Natural killer cell treated with Interleukin-12 subunit alpha and Interleukin-12 subunit beta and Interleukin-15 and Interleukin-18, amount 100 ng/mL, for 72 hours (primary cell): Measurements from ENCODE around the gene HCLS1. TPM values are rescaled to one million over a fixed set of nuclear protein-coding genes. Genes with fewer than 3 reads are reported as not detected.
"Not testable (repeated sequence)": the region's sequence is repeated elsewhere in the genome, so short reads cannot be mapped to it uniquely, and the experiment has no call there.

Source experiments
- ATAC-seq, 2 donors: fragments of 150-1000 bp; cut with Tn5 transposase in 1 of 2; sonication (Bioruptor Pico), chemical (Tn5 transposase) in 1 of 2; 2 replicates each; pipeline ENCODE4 v1.10.0; 2021
- DNase-seq: peaks from one replicate; pipeline ENCODE4 v3.0.0; 2022; ENCODE audit warnings: low spot score
- H3K27ac Mint-ChIP-seq, 2 donors: 1 replicate in 1 of 2; 2 replicates in 1 of 2; pipeline ENCODE4 v1.8.0; 2022; ENCODE audit warnings: mixed read lengths in 2 of 2, mild to moderate bottlenecking in 1 of 2, moderate library complexity in 1 of 2
- H3K27me3 Mint-ChIP-seq, 2 donors: 1 replicate in 1 of 2; 2 replicates in 1 of 2; pipeline ENCODE4 v1.8.0; 2022; ENCODE audit warnings: mixed read lengths in 2 of 2
- H3K36me3 Mint-ChIP-seq: one replicate; pipeline ENCODE4 v1.8.0; 2022; ENCODE audit warnings: mixed read lengths
- H3K4me1 Mint-ChIP-seq, 2 donors: 1 replicate in 1 of 2; 2 replicates in 1 of 2; pipeline ENCODE4 v1.8.0; 2022; ENCODE audit warnings: low read depth in 2 of 2, mixed read lengths in 2 of 2, mild to moderate bottlenecking in 1 of 2
- H3K4me3 Mint-ChIP-seq: one replicate; pipeline ENCODE4 v1.8.0; 2022; ENCODE audit warnings: mixed read lengths
- H3K9me3 Mint-ChIP-seq: 2 replicates; pipeline ENCODE4 v1.8.0; 2022; ENCODE audit warnings: mixed read lengths
- total RNA-seq, 2 donors: library from RNA; stranded (reverse); gene quantifications; one replicate each; pipeline ENCODE4 v1.2.3, GENCODE V29; 2022

The HCLS1 gene
- total RNA-seq, 2 donors from 2014 or later: 252 to 297 TPM

DNA sequence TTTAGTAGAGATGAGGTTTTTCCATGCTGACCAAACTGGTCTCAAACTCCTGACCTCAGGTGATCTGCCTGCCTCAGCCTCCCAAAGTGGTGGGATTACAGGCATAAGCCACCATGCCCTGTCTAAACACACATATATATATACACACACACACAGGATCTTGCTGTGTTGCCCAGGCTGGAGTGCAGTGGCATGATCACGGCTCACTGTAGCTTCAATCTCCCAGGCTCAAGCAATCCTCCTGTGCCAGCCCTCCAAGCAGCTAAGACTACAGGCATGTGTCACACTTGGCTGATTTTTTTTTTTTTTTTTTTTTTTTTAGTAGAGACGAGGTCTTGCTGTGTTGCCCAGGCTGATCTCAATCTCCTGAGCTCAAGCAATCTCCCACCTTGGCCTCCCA is 60.8 kb downstream of the HCLS1 start:
- not testable (repeated sequence) for H3K36me3 Mint-ChIP-seq, H3K9me3 Mint-ChIP-seq, H3K4me1 Mint-ChIP-seq, ATAC-seq, H3K27me3 Mint-ChIP-seq, H3K4me3 Mint-ChIP-seq, H3K27ac Mint-ChIP-seq, DNase-seq

- Mint-ChIP-seq H3K36me3 (no peaks in the 10 kb centered on the region), H3K27me3 (peaks cover 7 to 8% of the 10 kb centered on the region in 2 donors), H3K4me1 (no peaks in the 10 kb centered on the region), H3K4me3 (no peak overlapping the region), H3K27ac (no peak overlapping the region), H3K9me3 (no peaks in the 10 kb centered on the region)
- DNase-seq: no peak
- no peak for ATAC-seq
Observed at GRCh38 chr3:121598564-121598963, 62.1 kb downstream of the HCLS1 start.

DNA sequence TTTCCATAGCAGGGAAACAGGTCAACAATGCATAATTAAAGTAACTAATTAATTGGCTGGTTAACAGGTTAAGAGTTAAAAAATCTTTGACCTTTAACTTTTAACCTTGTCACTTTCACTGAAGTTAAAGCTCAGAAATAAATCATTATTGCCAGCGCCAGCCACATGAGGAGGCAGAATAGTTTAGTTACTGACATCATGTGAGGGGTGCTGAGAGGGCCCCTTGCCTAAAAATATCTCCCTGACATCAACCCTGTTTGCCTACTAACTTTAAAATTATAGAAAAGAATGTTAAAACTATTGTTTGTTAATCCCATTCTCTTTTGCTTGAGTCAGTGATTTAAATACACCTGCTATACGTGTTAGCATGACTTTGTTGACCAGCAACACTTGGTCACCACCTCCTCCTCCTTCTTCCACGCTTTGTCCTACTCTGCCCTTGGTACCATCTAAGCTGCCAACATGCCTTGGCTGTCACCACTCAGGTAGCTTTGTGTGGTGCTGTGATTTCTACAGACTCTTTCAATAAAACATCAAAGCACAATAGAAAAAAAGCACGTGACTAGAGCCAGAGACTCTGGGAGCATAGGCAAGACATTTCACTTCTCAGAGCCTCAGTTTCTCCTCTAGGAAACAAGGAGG is 64.8 kb downstream of the HCLS1 start:
- no peak for ATAC-seq
- Mint-ChIP-seq H3K9me3 (no peaks in the 10 kb centered on the region), H3K27ac (no peak overlapping the region), H3K27me3 (peaks cover 0 to 3% of the 10 kb centered on the region in 2 donors), H3K4me3 (no peak overlapping the region), H3K4me1 (no peaks in the 10 kb centered on the region), H3K36me3 (no peaks in the 10 kb centered on the region)
- DNase-seq: no peak

- ATAC-seq (no peak), DNase-seq (no peak)
- Mint-ChIP-seq H3K36me3 (no peaks in the 10 kb centered on the region), H3K27me3 (peaks cover 2 to 3% of the 10 kb centered on the region in 2 donors), H3K4me1 (no peaks in the 10 kb centered on the region), H3K4me3 (no peak overlapping the region), H3K27ac (no peak overlapping the region), H3K9me3 (no peaks in the 10 kb centered on the region)
Observed at GRCh38 chr3:121594850-121595249, 65.9 kb downstream of the HCLS1 start.

DNA sequence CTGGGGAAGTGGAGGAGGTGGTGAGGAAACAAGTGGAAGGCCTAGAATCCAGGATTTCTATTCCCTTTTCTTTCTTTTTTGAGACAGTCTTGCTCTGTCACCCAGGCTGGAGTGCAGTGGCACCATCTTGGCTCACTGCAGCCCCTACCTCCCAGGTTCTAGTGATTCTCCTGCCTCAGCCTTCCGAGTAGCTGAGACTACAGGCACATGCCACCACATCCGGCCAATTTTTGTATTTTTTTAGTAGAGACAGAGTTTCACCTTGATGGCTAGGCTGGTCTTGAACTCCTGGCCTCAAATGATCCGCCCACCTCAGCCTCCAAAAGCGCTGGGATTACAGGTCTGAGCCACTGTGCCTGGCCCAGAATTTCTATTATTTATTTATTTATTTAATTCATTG is 66.9 kb downstream of the HCLS1 start:
- DNase-seq, H3K36me3 Mint-ChIP-seq, H3K4me1 Mint-ChIP-seq, H3K27me3 Mint-ChIP-seq, H3K27ac Mint-ChIP-seq, H3K9me3 Mint-ChIP-seq, ATAC-seq, H3K4me3 Mint-ChIP-seq: not testable (repeated sequence)

- H3K27me3 Mint-ChIP-seq: peaks cover 6 to 8% of the 10 kb centered on the region in 2 donors
- no peak for DNase-seq
- no peaks in the 10 kb centered on the region for H3K4me1 Mint-ChIP-seq
- no peak within 1 kb of the TSS for H3K27ac Mint-ChIP-seq
- no peak within 1 kb of the TSS for H3K4me3 Mint-ChIP-seq
- ATAC-seq: no peak
- H3K9me3 Mint-ChIP-seq: no peaks in the 10 kb centered on the region
- H3K36me3 Mint-ChIP-seq: no peaks in the 10 kb centered on the region
Observed at GRCh38 chr3:121592856-121593702, 67.6 kb downstream of the HCLS1 start, which contains the start of gene FBXO40. TSS of gene FBXO40 (plus strand) at chr3:121593379. CDS start at chr3:121620576, 27,197 bp downstream.

DNA sequence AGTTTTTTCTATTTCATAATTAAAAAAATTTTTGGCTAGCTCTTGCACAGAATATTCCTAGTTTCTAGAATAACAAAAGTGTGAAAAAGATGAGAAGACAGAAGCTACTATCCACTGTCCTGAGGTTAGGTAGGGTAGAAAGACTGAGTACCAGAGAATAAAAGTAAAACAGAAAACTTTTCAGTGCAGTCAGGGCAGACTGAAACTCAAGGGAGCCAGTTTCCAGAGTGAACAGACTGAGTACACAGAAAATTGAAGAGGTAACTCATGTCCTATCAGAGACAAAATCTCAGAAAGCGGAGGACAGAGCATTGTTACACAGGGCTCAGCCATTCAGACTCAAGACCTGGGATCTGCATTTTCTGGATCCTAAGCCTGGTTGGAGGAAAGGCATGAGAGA is 76.3 kb downstream of the HCLS1 start:
- Mint-ChIP-seq H3K27ac (no peak overlapping the region), H3K9me3 (no peaks in the 10 kb centered on the region), H3K4me3 (no peak overlapping the region)

DNA sequence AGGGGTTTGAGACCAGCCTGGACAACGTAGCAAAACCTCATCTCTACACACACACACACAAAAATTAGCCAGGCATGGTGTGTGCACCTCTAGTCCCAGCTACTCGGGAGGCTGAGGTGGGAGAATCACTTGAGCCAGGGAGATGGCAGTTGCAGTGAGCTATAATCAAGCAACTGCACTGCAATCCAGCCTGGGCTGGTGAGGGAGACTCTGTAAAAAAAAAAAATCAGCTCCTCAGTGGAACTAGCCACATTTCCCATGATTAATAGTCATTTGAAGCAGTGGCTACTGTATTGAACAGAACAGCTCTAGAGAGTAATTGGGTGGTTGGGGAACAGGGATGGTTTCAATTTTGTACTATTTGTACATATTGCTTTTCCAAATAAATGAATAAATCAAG is 79.0 kb downstream of the HCLS1 start:
- no peaks in the 10 kb centered on the region for H3K36me3 Mint-ChIP-seq
- peaks cover 14 to 27% of the 10 kb centered on the region in 2 donors for H3K27me3 Mint-ChIP-seq
- H3K9me3 Mint-ChIP-seq: no peaks in the 10 kb centered on the region
- H3K4me3 Mint-ChIP-seq: no peak overlapping the region
- no peak for ATAC-seq
- H3K4me1 Mint-ChIP-seq: no peaks in the 10 kb centered on the region
- no peak overlapping the region for H3K27ac Mint-ChIP-seq
- no peak for DNase-seq

More for the DNA sequence above, 76.3 kb downstream of the HCLS1 start:
- no peak for ATAC-seq
- H3K4me1 Mint-ChIP-seq: no peaks in the 10 kb centered on the region
- H3K36me3 Mint-ChIP-seq: no peaks in the 10 kb centered on the region
- H3K27me3 Mint-ChIP-seq: peaks cover 14 to 26% of the 10 kb centered on the region in 2 donors
- no peak for DNase-seq

Other genes with a start within 250 kb of the HCLS1 start
- 10 to 100 TPM; 11.5 to 49.6 TPM for gene POLQ, start 114.9 kb downstream of the HCLS1 start, total RNA-seq
- gene ARGFX, start 93.0 kb downstream of the HCLS1 start, total RNA-seq: not detected
- gene FBXO40, start 67.5 kb downstream of the HCLS1 start, total RNA-seq: not detected
- gene GOLGB1, start 88.8 kb upstream of the HCLS1 start, total RNA-seq: 10 to 100 TPM; 34.9 to 43.5 TPM
- 10 to 100 TPM; 33.1 to 56.7 TPM for gene IQCB1, start 174.2 kb upstream of the HCLS1 start, total RNA-seq
- gene EAF2, start 174.3 kb upstream of the HCLS1 start, total RNA-seq: 10 to 100 TPM in 1 of 2 donors, 1 to 10 TPM in 1; 9.6 to 12.9 TPM
- 1 to 10 TPM in 1 of 2 donors, under 1 TPM in 1; 0.43 to 5.3 TPM for gene SLC15A2, start 233.5 kb upstream of the HCLS1 start, total RNA-seq